C4-2B (cell line): ENCODE results near the gene SLC10A2.

Source experiments
- ZFX ChIP-seq: fragments of 450-650 bp; IDR thresholded peaks from 2 replicates; pipeline ENCODE4 v1.6.1; 2017
- TF ChIP-seq, protein P1 (sequence below): fragments of 450-650 bp; conservative IDR thresholded peaks from 2 replicates; pipeline ENCODE4 v1.5.1; 2017; ENCODE audit warnings: mild to moderate bottlenecking

- TF ChIP-seq, protein P1, sequence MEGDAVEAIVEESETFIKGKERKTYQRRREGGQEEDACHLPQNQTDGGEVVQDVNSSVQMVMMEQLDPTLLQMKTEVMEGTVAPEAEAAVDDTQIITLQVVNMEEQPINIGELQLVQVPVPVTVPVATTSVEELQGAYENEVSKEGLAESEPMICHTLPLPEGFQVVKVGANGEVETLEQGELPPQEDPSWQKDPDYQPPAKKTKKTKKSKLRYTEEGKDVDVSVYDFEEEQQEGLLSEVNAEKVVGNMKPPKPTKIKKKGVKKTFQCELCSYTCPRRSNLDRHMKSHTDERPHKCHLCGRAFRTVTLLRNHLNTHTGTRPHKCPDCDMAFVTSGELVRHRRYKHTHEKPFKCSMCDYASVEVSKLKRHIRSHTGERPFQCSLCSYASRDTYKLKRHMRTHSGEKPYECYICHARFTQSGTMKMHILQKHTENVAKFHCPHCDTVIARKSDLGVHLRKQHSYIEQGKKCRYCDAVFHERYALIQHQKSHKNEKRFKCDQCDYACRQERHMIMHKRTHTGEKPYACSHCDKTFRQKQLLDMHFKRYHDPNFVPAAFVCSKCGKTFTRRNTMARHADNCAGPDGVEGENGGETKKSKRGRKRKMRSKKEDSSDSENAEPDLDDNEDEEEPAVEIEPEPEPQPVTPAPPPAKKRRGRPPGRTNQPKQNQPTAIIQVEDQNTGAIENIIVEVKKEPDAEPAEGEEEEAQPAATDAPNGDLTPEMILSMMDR = no peak
- TF ChIP-seq ZFX = no peak
Observed at GRCh38 chr13:103031332-103031873, 34.8 kb downstream of the SLC10A2 start.
